GM19240 (cell line): ENCODE data around the gene RNF214.
"Not testable (repeated sequence)": the region's sequence is repeated elsewhere in the genome, so short reads cannot be mapped to it uniquely, and the experiment has no call there.

ENCODE experiments used
- DNase-seq: peaks from one replicate; pipeline ENCODE4 v3.0.0; 2011; ENCODE audit warnings: low spot score; ENCODE audit not compliant: insufficient read length

Gene RNF214

GRCh38 chr11:117313828-117314768 is 81.6 kb downstream of the RNF214 start:
- DNase-seq, result no peak

- DNase-seq, result no peak
Measured at GRCh38 chr11:117314840-117315239, 82.4 kb downstream of the RNF214 start.

DNA sequence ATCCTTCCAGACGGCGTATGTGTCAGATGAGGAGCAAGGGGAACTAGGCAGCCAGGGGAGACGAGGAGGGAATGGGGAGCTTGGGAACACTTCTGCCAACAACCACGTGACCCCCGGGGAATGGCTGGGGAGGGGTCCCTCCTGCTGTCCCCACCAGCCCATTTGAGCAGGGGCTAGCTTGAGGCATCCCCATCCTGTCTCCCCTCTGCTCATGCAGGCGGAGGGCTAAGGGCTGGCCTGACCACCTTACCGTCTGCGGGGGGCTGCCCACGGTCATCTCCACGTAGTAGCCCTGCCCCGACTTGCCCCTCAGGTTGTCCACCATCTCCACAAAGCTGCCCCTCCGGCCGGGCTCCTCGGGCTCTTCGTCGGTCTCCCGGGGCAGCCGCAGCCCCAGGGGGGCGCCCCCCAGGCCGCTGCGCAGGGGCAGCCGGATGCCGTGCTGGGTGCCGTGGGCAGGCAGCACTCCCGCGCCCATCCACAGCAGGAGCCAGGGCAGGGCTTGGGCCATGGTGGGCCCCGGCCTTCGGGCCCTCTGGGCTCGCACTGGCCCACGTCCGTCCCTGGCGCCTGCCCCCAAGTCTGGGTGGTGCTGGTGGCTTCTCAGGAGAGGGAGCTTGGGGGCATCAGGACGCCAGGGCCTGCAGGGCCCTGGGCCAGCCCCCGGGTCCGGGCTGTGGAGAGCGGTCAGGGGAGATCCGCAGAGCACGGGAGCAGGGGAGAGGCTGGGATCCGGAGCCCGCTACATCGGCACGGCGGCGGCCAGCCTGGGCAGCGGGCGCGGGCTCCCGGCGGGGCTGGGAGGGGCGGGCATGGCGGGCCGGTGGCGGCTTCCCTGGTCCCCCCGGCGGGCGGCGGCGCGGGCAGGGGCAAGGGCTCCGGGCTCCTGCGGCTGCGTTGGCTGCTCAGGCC is 83.1 kb downstream of the RNF214 start:
- DNase-seq, result no peak

- DNase-seq, result no peak
Measured at GRCh38 chr11:117316197-117316961, 83.9 kb downstream of the RNF214 start, which contains the start of gene BACE1. TSS of gene BACE1 (minus strand) at chr11:117316256. CDS start at chr11:117315795, 461 bp downstream.

- DNase-seq, result no peak
Measured at GRCh38 chr11:117318738-117319137, 86.3 kb downstream of the RNF214 start.

DNA sequence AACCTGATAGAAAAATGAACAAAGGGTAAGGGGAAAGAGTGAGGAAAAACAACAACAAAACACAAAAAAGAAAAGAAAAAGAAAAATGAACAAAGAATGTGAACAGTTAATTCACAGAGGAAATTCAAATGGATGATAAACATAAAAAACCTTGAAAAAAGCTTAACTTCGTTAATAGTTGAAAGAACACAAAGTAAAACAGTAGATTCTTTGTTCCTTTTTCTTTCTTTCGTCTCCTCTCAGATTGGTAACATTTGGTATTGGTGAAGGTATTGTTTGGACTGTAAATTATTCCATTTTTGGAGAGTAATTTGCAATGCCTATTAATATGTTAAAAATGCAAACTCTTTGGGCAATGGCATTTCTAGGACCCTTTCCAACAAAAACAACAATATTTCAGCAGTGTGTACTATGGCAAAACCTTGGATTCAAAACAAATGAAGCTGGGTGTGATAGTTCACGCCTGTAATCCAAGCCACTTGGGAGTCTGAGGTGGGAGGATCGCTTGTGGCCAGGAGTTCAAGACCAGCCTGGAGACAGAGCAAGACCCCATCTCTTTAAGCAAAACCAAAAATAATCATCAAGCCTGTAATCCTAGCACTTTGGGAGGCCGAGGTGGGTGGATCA is 86.9 kb downstream of the RNF214 start:
- no peak for DNase-seq

DNA sequence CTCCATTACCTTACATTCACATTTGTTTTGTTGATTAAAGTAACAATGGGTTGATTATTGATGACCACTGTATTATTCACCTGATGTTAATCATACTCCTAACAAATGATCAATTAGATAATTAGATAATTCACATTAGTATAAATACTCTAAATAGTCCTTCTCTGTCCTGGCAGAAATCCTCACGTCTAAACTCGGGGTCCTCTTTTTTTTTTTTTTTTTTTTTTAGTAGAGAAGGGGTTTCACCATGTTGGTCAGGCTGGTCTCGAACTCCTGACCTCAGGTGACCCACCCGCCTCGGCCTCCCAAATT is 94.7 kb downstream of the RNF214 start:
- not testable (repeated sequence) for DNase-seq

GRCh38 chr11:117327567-117328374 is 95.3 kb downstream of the RNF214 start, which contains the start of gene CEP164:
TSS of gene CEP164 (plus strand) at chr11:117327854. CDS start at chr11:117338587, 10,733 bp downstream.
- peak; percentile 99 for DNase-seq

DNA sequence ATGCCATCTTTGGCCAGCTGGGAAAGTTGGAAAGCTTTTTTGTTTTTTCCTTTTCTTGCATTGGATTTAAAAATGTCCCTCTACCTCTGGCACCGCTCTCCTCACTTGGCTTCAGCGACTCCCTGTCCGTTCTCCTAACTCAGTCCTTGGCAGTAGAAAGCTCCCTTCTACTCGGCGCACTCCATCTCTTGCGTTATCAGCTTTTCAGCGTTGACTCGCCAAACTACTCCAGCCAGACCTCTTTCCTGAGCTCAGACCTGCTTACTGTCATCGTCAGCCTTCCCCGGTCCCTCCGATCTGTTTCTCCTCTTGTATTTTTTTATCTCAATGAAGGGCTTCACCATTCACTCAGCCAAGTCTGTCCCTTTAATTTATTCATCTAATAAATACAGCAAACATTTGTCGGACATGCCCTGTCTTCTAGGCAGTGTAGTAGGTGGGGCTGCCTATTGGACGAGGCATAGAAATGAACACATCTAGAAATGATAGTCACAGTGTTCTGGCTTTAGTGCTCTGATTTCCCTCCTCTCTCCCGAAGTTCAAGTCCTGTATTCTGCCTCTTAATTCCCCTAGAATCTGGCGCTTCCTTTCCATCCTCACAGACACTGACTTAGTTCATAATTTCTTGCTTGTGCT is 96.0 kb downstream of the RNF214 start:
- DNase-seq, result no peak

DNA sequence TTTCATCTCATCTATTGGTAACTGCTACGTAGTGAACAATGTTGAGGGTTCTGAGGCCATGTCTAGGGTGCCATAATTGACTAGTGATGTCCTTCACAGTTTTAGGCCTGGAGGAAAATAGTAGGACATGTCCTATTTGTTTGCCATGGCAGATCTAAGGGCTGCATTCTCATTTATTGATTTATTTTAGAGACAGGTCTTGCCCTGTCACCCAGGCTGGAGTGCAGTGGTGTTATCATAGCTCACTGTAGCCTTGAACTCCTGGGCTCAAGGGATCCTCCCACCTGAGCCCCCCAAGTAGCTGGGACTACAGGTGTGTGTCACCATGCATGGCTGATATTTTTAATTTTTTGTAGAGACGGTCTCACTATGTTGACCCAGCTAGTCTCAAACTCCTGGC is 100.4 kb downstream of the RNF214 start:
- no peak for DNase-seq

- DNase-seq, result no peak
Measured at GRCh38 chr11:117333917-117334316, 101.4 kb downstream of the RNF214 start.

DNA sequence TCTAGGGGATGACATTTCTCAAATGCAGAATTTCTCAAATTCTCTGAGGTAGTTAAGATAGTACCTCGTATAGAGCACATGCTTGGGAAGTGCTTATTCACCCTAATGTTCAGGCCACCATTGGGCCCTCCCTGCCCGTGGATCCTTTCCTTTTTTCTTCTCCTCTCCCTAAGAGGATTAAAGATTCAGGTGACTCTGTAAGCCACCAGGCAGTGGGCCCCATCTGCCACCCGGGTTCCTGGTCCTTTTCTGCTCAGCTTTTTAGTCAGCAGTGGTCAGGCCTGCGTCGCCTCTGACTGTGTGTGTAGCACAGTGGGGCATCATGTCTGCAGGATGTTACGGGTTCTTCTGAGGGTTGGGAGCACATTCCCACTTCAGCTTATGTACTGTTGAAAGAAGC is 102.4 kb downstream of the RNF214 start:
- no peak for DNase-seq

- DNase-seq, result no peak
Measured at GRCh38 chr11:117335399-117335798, 102.9 kb downstream of the RNF214 start.
